HG03378 (cell line): Measurements from ENCODE around the gene AMN1.

Source experiments
- ATAC-seq: cut with Tn5 transposase; IDR thresholded peaks from one replicate; pipeline ENCODE4 v1.9.1; 2021; ENCODE audit warnings: mild to moderate bottlenecking, moderate library complexity; ENCODE audit not compliant: unreplicated experiment

Gene AMN1

DNA sequence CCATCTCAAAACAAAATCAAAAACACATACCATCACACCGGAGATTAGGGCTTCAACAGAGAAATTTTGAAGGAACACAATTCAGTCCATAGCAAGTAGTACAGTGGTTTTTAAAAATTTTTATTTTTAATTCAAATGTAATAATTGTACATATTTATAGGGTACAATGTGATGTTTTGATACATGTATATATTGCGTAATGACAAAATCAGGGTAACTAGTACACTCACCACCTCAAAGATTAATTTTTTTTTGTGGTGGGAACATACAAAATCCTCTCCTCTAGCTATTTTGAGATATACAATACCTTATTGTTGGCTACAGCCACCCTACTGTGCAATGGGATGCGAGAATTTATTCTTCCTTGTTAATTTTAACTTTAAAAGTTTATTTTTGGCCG lies 95.4 kb downstream of the AMN1 start:
- no peak for ATAC-seq

- ATAC-seq = no peak
Measured at GRCh38 chr12:31631809-31632208, 97.0 kb downstream of the AMN1 start.

GRCh38 chr12:31631023-31631724 lies 97.6 kb downstream of the AMN1 start:
- ATAC-seq = no peak

DNA sequence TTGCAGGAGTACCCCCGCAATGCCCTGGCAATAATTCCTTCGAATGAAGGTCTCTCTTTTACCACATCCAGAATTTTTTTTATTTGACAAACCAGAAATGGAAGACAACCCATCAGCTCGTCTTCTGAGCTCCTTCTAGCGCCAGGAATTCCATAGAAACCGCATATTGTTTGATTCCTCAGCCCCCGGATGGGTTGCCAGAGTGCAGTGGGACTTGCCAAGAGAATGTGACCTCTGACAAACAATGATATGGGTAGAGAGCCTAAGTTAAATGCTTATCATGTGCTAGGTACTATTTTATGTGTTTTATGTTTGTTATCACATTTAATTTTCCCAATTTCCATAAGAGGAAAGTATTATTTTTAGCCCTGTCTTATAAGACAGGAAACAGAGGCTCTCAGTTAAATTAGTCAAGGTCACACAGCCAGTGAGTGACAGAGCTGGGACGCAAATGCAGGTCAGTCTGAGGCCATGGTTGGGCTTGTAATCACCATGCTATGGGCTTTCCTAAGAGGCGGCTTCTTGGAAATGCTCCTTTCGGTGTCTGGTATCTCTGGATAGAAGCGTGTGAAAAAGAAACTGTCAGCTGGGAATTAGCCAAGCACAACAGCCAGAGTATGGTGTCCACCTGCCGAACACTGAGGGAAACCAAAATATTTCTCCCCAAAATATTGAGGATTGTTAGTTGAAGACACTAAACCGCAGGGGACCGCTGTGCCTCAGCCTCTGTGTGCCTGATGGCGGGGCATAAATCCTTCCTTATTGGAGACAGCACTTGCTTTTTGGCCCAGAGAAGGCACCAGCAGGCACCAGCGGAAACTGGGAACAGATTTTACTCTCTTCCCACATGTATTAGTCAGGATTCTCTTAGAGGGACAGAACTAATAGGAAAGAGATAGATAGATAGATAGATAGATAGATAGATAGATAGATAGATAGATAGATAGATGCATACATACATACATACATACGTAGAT lies 98.8 kb downstream of the AMN1 start:
- no peak for ATAC-seq

DNA sequence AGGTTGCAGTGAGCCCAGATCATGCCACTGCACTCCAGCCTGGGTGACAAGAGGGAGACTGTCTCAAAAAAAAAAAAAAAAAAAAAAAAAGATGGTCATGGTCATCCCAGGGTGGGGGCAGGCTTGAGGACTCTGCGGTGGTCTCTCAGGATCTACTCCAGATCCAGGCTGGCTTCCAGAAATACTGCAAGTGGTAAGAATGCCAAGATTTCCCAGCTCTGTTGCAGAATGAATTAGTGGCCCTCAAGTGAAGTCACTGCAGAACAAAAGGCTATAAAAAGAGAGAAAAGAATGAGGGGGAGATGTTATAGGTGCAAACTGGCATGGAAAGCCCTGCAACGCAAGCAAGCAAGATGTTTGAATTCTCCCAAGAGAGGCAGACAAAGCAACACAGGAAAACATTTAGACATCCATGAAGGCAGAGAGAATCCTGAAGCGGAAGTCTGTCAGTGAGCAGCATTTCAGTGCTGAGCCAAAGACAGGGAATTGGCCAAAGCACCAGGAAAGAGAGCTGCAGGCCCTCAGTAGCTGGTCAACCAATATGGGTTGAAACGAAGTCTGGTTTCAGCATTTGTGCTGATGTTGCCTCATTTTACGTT lies 101.3 kb downstream of the AMN1 start:
- ATAC-seq = no peak

DNA sequence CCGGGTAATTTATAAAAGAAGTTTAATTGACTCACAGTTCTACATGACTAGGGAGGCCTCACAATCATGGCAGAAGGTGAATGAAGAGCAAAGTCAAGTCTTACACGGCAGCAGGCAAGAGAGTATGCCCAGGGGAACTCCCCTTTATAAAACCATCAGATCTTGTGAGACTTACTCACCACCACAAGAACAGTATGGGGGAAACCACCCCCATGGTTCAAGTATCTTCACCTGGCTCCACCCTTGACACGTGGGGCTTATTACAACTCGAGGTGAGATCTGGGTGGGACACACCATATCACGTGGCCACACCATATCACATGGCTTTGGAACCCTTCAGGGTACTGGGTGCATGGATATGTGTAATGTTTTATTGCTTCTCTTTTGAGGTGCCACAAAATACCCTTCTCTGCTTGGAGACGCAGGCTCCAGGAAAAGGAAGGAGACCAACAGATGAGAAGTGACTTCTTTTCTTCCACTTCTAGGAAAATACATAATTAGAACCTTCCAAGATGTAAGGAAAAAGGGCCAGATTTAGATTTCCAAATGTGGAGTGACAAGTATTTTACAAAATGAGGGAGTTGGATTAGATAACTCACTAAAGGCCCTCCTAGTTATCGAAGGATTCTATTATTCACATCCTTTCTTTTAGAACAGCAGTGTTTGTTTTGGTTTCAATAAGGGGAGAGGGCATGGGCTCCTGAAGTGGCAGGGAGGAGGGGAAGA lies 102.4 kb downstream of the AMN1 start:
- no peak for ATAC-seq

GRCh38 chr12:31622038-31622437 lies 106.8 kb downstream of the AMN1 start:
- ATAC-seq = no peak
